NCI-H1048 (cell line): ENCODE results near the gene PIGB.
"Not testable (repeated sequence)": the region's sequence is repeated elsewhere in the genome, so short reads cannot be mapped to it uniquely, and the experiment has no call there.

ENCODE experiments used
- DNase-seq: peaks from one replicate; lab custom pipeline; 2025; lab: John Stamatoyannopoulos, UW

PIGB gene

DNA sequence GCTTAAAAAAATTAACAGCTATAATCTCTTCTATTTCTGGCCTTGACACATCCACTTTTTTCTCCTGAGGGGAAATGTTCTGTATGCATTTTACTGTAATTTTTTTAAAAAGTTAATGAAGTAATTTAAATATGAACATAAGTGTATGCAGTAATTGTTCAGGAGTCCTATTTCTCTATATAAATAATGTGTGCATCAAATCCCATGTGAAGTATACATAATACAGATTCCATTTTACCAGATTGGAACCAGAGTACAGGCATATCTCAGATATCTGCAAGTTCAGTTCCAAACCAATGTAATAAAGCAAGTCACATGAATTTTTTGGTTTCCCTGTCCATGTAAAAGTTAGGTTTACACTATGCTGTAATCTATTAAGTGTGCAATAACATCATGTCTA, 62.6 kb downstream of the PIGB start:
- DNase-seq, result no peak

DNA sequence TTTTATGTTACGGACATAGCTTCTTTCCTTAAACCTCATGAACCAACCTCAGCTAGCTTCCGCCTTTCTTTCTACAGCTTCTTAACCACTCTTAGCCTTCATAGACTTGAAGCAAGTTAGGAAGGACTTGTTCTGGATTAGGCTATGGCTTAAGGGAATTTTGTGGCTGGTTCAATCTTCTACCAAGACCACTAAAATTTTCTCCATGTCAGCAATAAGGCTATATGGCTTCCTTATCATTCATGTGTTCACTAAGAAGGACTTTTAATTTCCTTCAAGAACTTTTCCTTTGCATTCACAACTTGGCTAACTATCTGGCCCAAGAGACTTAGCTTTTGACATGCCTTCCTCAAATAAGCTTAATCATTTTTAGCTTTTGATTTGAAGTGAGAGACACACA, 64.7 kb downstream of the PIGB start:
- DNase-seq, result no peak

DNA sequence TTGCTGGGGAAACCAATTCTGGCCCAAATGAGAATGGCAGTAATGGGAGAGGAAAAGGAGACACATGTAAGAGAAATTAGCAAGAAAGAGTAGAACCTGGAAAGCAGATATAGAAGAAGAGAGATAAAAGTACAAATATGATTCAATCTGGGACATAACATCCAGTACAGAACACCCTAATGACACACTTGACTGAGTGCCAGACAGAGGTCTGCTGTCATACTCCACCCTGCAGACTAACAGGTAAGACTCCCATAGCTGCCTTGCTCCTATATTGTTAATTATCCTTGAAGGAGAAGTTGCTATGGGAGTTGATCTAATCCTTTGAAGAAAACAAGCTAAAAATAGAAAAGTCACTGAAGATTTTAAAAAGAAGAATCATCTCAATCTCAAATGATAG, 68.0 kb downstream of the PIGB start:
- no peak for DNase-seq

DNA sequence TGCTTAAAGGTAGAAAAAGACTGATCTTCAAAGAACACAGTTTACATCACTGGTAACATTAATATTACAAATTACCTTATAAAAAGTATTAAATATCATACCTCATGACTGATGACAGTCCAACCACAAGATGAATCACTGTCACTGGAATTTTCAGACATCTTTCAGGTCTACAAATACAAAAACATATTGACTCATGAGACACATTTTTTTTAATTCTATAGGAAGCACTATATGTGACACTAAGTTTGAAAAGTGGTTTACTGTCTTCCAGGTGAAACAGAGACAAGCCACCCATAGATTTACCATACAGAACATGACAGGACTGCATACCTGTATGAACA, 70.2 kb downstream of the PIGB start:
- DNase-seq, result no peak

DNA sequence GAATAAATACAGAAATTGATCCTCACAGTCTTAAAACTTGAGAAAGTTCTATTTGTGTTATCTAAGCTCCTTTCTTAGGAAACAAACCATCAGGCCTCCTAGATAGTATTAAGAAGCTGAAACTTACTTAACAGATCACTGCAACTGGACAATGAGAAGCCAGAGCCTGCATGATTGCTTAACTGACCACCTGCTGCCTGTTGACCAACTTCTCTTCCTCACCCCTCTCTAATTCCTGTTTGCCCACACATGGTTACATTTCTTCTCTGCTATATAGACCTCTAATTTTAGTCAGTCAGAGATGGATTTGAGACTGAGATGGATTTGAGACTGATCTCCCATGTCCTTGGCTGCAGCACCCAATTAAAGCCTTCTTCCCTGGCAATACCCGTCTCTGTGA, 75.7 kb downstream of the PIGB start:
- no peak for DNase-seq

DNA sequence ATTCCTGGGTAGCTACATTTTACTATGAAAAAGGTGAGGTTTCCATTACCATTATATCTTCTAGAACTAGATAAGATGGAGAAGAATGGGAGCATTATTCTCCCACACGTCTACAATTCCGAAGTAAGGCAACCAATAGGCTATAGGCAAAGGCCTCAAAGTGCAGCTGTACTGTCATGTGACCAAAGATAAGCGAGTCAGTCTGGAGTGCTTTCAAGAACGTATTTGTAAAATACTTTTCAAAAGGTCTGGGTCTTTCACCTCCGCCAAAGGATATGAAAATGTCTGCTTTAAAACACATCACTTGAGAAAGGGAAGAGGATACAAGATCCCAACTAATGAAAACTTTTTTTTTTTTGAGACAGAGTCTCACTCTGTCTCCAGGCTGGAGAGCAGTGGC, 79.2 kb downstream of the PIGB start:
- no peak for DNase-seq

DNA sequence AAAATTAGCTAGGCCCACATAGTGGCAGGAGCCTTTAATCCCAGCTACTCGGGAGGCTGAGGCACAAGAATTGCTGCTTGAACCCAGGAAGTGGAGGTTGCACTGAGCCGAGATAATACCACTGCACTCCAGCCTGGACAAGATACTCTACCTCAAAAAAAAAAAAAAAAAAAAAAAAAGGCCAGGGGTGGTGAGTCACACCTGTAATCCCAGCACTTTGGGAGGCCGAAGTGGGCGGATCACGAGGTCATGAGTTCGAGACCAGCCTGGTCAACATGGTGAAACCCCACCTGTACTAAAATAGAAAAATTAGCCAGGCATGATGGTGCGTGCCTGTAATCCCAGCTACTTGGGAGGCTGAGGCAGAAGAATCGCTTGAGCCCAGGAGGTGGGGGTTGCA, 81.0 kb downstream of the PIGB start:
- not testable (repeated sequence) for DNase-seq

DNA sequence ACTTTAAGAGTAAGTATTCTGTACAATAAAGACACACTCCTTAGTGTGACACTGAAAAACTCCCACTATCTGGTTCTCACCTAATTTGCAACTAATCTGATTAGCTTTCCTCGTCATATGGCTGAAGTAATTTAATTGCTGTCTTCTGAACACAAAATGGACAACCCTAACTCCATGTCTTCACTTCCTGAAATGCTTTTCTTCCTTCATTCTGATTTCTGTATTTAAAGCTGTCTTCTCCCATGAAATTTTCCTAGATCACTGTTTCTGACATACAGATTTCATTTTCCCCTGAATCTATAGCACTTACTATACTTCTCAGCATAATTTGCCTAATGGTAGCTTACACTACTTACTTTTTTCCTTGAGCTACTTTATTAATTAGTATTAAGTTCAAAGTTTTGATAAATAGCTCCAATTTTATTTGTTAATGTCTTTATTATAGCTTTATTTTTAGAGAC, 82.8 kb downstream of the PIGB start:
- DNase-seq, result no peak

DNA sequence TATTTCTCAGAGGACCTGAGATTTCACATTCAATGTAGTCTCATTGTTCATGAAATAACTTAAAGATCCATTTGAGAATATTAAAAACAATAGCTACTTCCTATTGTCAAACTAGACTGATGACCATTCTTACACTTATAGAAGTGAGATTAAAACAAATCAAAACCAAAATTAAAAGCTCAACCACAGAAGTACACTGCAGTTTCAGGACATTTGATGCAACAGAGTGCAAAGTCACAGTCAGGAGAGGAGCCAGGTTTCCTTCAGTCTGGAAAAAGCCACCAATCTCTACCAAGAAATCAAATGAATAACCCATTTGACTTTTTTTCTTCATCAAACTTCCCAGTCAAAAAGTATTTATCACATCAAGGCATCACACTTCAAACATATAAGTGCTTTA, 83.7 kb downstream of the PIGB start:
- no peak for DNase-seq

DNA sequence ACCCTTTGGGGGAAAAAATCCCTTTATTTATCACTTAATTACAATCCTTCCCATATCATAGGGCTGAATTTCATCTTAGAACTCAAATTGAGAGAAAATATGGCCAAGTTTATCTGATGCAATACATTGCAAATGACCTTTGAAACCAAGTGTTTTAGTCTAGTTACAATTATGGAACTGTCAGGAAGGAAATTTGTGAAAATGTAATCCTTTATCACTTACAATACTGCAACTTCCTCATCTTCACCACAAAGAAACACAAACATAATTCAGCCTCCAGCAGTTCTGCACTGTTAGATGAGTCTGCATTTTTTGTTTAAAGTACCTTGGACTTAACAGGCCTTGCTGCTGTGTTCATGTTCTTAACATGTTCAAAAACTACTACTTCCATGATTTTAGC, 84.5 kb downstream of the PIGB start:
- no peak for DNase-seq
